GM23248 (cell line): ENCODE measurements around the gene PAX9. TPM values are rescaled to one million over a fixed set of nuclear protein-coding genes. Genes with fewer than 3 reads are reported as not detected.

Experiments
- DNase-seq: peaks from one replicate; pipeline ENCODE4 v3.0.0-alpha.2; 2015
- H2AFZ ChIP-seq: fragments of 200-600 bp; sonication (generic); 2 replicates; pipeline ENCODE4 v1.6.1; 2016; ENCODE audit warnings: antibody characterized with exemption
- H3F3A ChIP-seq: fragments of 200-600 bp; sonication (generic); 2 replicates; pipeline ENCODE4 v1.6.1; 2016; ENCODE audit warnings: mild to moderate bottlenecking, antibody characterized with exemption, mixed run types; ENCODE audit not compliant: insufficient read depth
- H3K27ac ChIP-seq: fragments of 200-600 bp; sonication (generic); 2 replicates; pipeline ENCODE4 v1.5.1; 2016; ENCODE audit warnings: mild to moderate bottlenecking
- H3K27me3 ChIP-seq: fragments of 200-600 bp; sonication (generic); replicated peaks from 2 replicates; pipeline ENCODE4 v1.6.1; 2016; ENCODE audit warnings: mild to moderate bottlenecking; ENCODE audit not compliant: insufficient read depth
- H3K36me3 ChIP-seq: fragments of 200-600 bp; sonication (generic); 2 replicates; pipeline ENCODE4 v1.6.1; 2016; ENCODE audit warnings: low read depth, mild to moderate bottlenecking
- H3K4me1 ChIP-seq: fragments of 200-600 bp; sonication (generic); 2 replicates; pipeline ENCODE4 v1.6.1; 2016; ENCODE audit warnings: mild to moderate bottlenecking; ENCODE audit not compliant: insufficient read depth
- H3K4me2 ChIP-seq: fragments of 200-600 bp; sonication (generic); one replicate; pipeline ENCODE4 v1.6.1; 2016; ENCODE audit warnings: mild to moderate bottlenecking; ENCODE audit not compliant: unreplicated experiment
- H3K4me3 ChIP-seq: fragments of 200-600 bp; sonication (generic); 2 replicates; pipeline ENCODE4 v1.5.1; 2016; ENCODE audit warnings: mild to moderate bottlenecking
- H3K79me2 ChIP-seq: fragments of 200-600 bp; sonication (generic); 2 replicates; pipeline ENCODE4 v1.6.1; 2016; ENCODE audit warnings: mild to moderate bottlenecking; ENCODE audit not compliant: insufficient read depth
- H3K9ac ChIP-seq: fragments of 200-600 bp; sonication (generic); 2 replicates; pipeline ENCODE4 v1.6.1; 2016; ENCODE audit warnings: mild to moderate bottlenecking
- H3K9me2 ChIP-seq: fragments of 200-600 bp; sonication (generic); 2 replicates; pipeline ENCODE4 v1.6.1; 2016; ENCODE audit warnings: mixed run types, mild to moderate bottlenecking, moderate library complexity; ENCODE audit not compliant: insufficient read depth
- H3K9me3 ChIP-seq: fragments of 200-600 bp; sonication (generic); one replicate; pipeline ENCODE4 v1.6.1; 2017; ENCODE audit warnings: low read depth
- H4K20me1 ChIP-seq: fragments of 200-600 bp; sonication (generic); 2 replicates; pipeline ENCODE4 v1.6.0; 2016; ENCODE audit not compliant: insufficient read depth
- EZH2 ChIP-seq: fragments of 200-600 bp; sonication (generic); IDR thresholded peaks from 2 replicates; pipeline ENCODE4 v1.6.1; 2018; ENCODE audit warnings: antibody characterized with exemption, mild to moderate bottlenecking; ENCODE audit not compliant: insufficient read depth, poor library complexity, severe bottlenecking
- EZH2phosphoT487 ChIP-seq: fragments of 200-600 bp; sonication (generic); IDR thresholded peaks from 2 replicates; pipeline ENCODE4 v1.6.1; 2018; ENCODE audit warnings: antibody characterized with exemption, moderate library complexity, mild to moderate bottlenecking, low read depth; ENCODE audit not compliant: insufficient read depth
- WGBS, 2 experiments: methylation state at CpG; one replicate each; pipeline ENCODE4 v1.1.6; 2015 to 2017; ENCODE audit warnings: low lambda C conversion rate in 2 of 2, low coverage in 1 of 2; ENCODE audit errors: missing lambda C conversion rate in 2 of 2; 5-methylcytosine and 5-hydroxymethylcytosine counted together
- in situ Hi-C: fragments of 300-500 bp; cut with MboI; formaldehyde crosslinking; loops from 2 replicates; pipeline ENCODE4 v1.15.0; 2020
- polyA plus RNA-seq: library from polyadenylated mRNA; unstranded; fragments of >200 nt; fragmentation: Nextera tagmentation; extraction: Ambion mirVana; gene quantifications from 2 replicates; pipeline ENCODE4 v1.2.1, GENCODE V29; 2016
- total RNA-seq: library from RNA; depleted of rRNA; stranded (reverse); fragments of >200 nt; shearing (Covaris generic); gene quantifications from 2 replicates; pipeline ENCODE4 v1.2.3, GENCODE V29; 2014

The PAX9 gene
- total and polyA plus RNA-seq, 2 experiments from 2014 or later = 0.19 TPM; not detected in 1

DNA sequence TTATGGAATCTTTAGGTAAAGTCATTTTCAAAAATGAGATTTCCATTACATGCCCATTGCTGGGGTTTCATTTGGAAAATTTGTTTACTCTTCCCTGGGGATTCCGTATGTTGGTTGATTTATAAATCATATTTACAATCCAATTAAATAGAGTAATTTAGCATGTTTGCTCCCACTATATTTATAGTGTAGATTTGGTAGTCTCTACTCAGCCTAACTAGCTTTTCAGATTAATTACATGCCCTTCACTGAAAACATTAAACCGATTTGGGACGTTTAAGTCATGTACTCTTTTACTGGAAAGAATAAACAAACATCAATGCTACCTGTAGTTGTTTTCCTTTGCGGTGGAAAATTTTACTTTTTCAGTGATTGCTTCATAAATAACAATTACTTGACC, 10.4 kb downstream of the PAX9 start:
- WGBS, 2 experiments = 76 to 80% methylated on average over 4 of the region's 4 CpGs

DNA sequence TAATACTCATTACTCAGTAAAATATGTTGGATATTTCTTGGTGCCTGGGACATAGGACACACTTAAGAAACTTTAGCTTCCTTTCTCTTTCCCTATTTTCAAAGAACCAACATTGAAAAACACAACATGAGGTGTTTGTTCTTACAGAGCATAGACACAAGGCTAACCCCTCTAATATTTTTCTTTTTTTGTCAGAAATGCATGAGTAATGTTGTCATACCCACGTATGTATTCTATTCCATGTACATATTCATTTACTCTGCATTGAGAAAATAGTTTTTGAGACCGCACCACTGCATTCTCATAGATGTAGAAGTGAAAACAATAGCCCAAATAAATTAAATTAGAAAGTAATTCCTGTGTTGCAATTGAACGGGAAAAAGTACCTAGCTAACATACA, 13.0 kb downstream of the PAX9 start:
- no peak overlapping the region for H3K4me3 ChIP-seq
- in situ Hi-C loops = loop anchor here (25.0 kb wide), 1 partner anchor 263 kb away; no protein-coding TSS in a partner anchor
- DNase-seq = no peak
- no peaks in the 10 kb centered on the region for H3K4me1 ChIP-seq
- H3K27me3 ChIP-seq = no peaks in the 10 kb centered on the region; the same call in 1 of the 2 replicates
- H3K27ac ChIP-seq = no peak overlapping the region
- no peaks in the 10 kb centered on the region for H3K9me3 ChIP-seq
- H3K4me2 ChIP-seq = no peak overlapping the region
- no peaks in the 10 kb centered on the region for H3K36me3 ChIP-seq
- TF ChIP-seq EZH2phosphoT487 (no peak), EZH2 (no peak)
- 76% methylated on average over 3 of the region's 3 CpGs for WGBS, 2 experiments
- no peaks in the 10 kb centered on the region for H3F3A ChIP-seq
- H3K79me2 ChIP-seq = no peaks in the 10 kb centered on the region
- H2AFZ ChIP-seq = no peak overlapping the region
- H4K20me1 ChIP-seq = no peaks in the 10 kb centered on the region
- no peaks in the 10 kb centered on the region for H3K9me2 ChIP-seq
- no peak overlapping the region for H3K9ac ChIP-seq

More for the DNA sequence above, 10.4 kb downstream of the PAX9 start:
- DNase-seq = no peak
- Histone ChIP-seq H3K4me3 (no peak overlapping the region), H4K20me1 (no peaks in the 10 kb centered on the region), H3K9me2 (no peaks in the 10 kb centered on the region), H3K9me3 (no peaks in the 10 kb centered on the region), H3K36me3 (no peaks in the 10 kb centered on the region), H3K4me1 (no peaks in the 10 kb centered on the region), H3K9ac (no peak overlapping the region), H3K4me2 (no peak overlapping the region), H3F3A (no peaks in the 10 kb centered on the region), H3K79me2 (no peaks in the 10 kb centered on the region), H3K27ac (no peak overlapping the region), H3K27me3 (peaks cover 8% of the 10 kb centered on the region), H2AFZ (no peak overlapping the region)
- TF ChIP-seq EZH2phosphoT487 (no peak), EZH2 (no peak)
- in situ Hi-C loops = loop anchor here (25.0 kb wide), 1 partner anchor 265 kb away; no protein-coding TSS in a partner anchor

DNA sequence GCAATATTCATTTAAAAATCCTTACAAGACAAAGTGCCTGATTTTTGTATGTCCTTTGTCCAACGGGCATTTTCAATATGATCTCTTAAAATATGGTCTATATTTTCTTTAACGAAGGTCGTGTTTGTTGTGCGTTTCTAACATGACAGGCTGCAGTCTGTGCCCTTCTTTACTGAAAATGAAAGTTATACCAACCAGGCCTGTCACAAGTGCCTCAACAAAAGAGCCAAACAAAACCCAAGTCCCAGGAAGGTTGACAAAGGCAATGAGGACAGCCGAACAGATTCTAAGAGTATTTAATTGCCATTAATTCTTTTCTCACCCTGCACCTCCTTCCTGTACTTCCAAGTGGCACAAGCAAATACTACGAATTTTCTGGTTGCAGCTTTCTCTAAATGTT, 13.9 kb downstream of the PAX9 start:
- Histone ChIP-seq H3K4me2 (no peak overlapping the region), H3K27me3 (no peaks in the 10 kb centered on the region), H3K9ac (no peak overlapping the region), H3K9me2 (no peaks in the 10 kb centered on the region), H3F3A (no peaks in the 10 kb centered on the region), H3K79me2 (no peaks in the 10 kb centered on the region), H3K4me1 (no peaks in the 10 kb centered on the region), H4K20me1 (no peaks in the 10 kb centered on the region), H3K27ac (no peak overlapping the region), H3K9me3 (no peaks in the 10 kb centered on the region), H3K4me3 (no peak overlapping the region), H3K36me3 (no peaks in the 10 kb centered on the region), H2AFZ (no peak overlapping the region)
- 73 to 77% methylated on average over 6 of the region's 6 CpGs for WGBS, 2 experiments
- in situ Hi-C loops = no loop called here
- TF ChIP-seq EZH2phosphoT487 (no peak), EZH2 (no peak)
- DNase-seq = no peak

DNA sequence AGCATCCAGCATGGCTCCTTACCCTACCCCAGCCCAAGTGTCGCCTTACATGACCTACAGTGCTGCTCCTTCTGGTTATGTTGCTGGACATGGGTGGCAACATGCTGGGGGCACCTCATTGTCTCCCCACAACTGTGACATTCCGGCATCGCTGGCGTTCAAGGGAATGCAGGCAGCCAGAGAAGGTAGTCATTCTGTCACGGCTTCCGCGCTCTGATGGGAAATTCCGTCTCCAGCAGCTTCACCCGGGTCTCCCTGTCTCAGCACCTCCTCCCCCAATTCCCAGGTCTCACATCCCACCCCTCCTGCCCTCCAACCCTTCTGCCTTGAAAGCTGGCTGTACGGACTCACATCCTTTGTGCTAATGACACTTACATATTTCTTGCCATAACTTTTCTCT, 14.6 kb downstream of the PAX9 start:
- WGBS, 2 experiments = 52 to 53% methylated on average over 9 to 10 of the region's 10 CpGs
- no peak overlapping the region for H3K4me3 ChIP-seq

DNA sequence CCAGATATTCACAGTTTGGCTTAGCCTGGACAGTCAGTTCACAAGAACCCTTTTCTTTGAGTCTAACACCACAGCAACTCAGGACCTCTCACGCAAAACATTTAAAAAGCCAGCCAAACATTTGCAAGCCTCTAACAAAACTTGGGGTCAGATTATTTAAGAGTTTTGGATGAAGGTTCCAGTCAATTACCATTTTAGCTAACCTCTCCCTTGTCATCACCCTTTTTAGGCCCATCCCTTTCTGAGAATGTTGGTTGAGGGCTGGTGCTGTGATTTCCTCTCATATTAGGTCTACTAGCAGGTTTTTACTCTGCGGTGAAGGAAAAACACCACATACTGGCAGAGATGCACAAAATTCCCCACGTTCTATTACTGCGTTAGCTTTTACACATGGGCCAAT, 20.7 kb downstream of the PAX9 start:
- Histone ChIP-seq H3K4me1 (no peaks in the 10 kb centered on the region), H2AFZ (no peak overlapping the region), H3K4me2 (no peak overlapping the region), H3K27ac (no peak overlapping the region), H4K20me1 (no peaks in the 10 kb centered on the region), H3F3A (no peaks in the 10 kb centered on the region), H3K27me3 (no peaks in the 10 kb centered on the region), H3K9ac (no peak overlapping the region), H3K79me2 (no peaks in the 10 kb centered on the region), H3K9me2 (no peaks in the 10 kb centered on the region), H3K4me3 (no peak overlapping the region), H3K9me3 (no peaks in the 10 kb centered on the region), H3K36me3 (no peaks in the 10 kb centered on the region)
- in situ Hi-C loops = no loop called here
- WGBS, 2 experiments = 75 to 81% methylated on average over 4 of the region's 4 CpGs
- no peak for DNase-seq
- TF ChIP-seq EZH2phosphoT487 (no peak), EZH2 (no peak)

More for the DNA sequence above, 14.6 kb downstream of the PAX9 start:
- no peak for DNase-seq
- Histone ChIP-seq H3K4me2 (no peak overlapping the region), H3K9ac (no peak overlapping the region), H3K79me2 (no peaks in the 10 kb centered on the region), H3F3A (no peaks in the 10 kb centered on the region), H3K27me3 (no peaks in the 10 kb centered on the region), H2AFZ (no peak overlapping the region), H4K20me1 (no peaks in the 10 kb centered on the region), H3K9me2 (no peaks in the 10 kb centered on the region), H3K27ac (no peak overlapping the region), H3K4me1 (no peaks in the 10 kb centered on the region), H3K36me3 (no peaks in the 10 kb centered on the region), H3K9me3 (no peaks in the 10 kb centered on the region)
- TF ChIP-seq EZH2 = no peak
- no peak for TF ChIP-seq EZH2phosphoT487
- in situ Hi-C loops = no loop called here
